HFFc6 (cell line): Measurements from ENCODE around the gene TRMU. TPM values are rescaled to one million over a fixed set of nuclear protein-coding genes. Genes with fewer than 3 reads are reported as not detected.

Experiments
- DNase-seq: peaks from one replicate; pipeline ENCODE4 v3.0.0-alpha.2; 2018
- H3K27ac Mint-ChIP-seq: 2 replicates; pipeline ENCODE4 v1.8.0; 2020; ENCODE audit warnings: mild to moderate bottlenecking, mixed read lengths
- H3K27me3 Mint-ChIP-seq: 2 replicates; pipeline ENCODE4 v1.8.0; 2021; ENCODE audit warnings: mild to moderate bottlenecking, moderate library complexity, mixed read lengths; ENCODE audit not compliant: insufficient read depth
- H3K36me3 Mint-ChIP-seq: 2 replicates; pipeline ENCODE4 v1.8.0; 2021; ENCODE audit warnings: low read depth, mixed read lengths
- H3K4me1 Mint-ChIP-seq: 2 replicates; pipeline ENCODE4 v1.8.0; 2020; ENCODE audit warnings: low read depth, mixed read lengths
- H3K4me3 Mint-ChIP-seq: 2 replicates; pipeline ENCODE4 v1.8.0; 2020; ENCODE audit warnings: mild to moderate bottlenecking, moderate library complexity, mixed read lengths
- H3K9me3 Mint-ChIP-seq: 2 replicates; pipeline ENCODE4 v1.8.0; 2020; ENCODE audit warnings: mild to moderate bottlenecking, mixed read lengths
- CTCF ChIP-seq: fragments of 200-600 bp; sonication (generic); IDR thresholded peaks from 2 replicates; pipeline ENCODE4 v1.5.0; 2021; ENCODE audit warnings: antibody characterized with exemption, mild to moderate bottlenecking
- total RNA-seq, 6 experiments: library from RNA; stranded (reverse); fragmentation: NEBNext Ultra II Directional; extraction: Animal tissue kit (Norgen Biotek cat#: 25700); gene quantifications; 2 replicates in 1 of 6; 3 replicates in 5 of 6; pipeline ENCODE4 v1.2.3, GENCODE V29; 2021

Gene TRMU
- total RNA-seq, 6 experiments from 2014 or later: 26.4 to 36.4 (median 32.4) TPM

GRCh38 chr22:46297151-46297812 lies 38.2 kb upstream of the TRMU start:
- peaks cover 33% of the 10 kb centered on the region for H3K36me3 Mint-ChIP-seq
- peak overlapping the region; percentile 61 for H3K27ac Mint-ChIP-seq
- TF ChIP-seq CTCF: no peak
- peaks cover 63% of the 10 kb centered on the region for H3K4me1 Mint-ChIP-seq
- peaks cover 6% of the 10 kb centered on the region for H3K27me3 Mint-ChIP-seq
- peak overlapping the region; percentile 93 for H3K4me3 Mint-ChIP-seq
- DNase-seq: peak; percentile 51
- no peaks in the 10 kb centered on the region; the same call in 1 of the 2 replicates for H3K9me3 Mint-ChIP-seq

GRCh38 chr22:46299101-46299500 lies 36.4 kb upstream of the TRMU start:
- peaks cover 68% of the 10 kb centered on the region for H3K4me1 Mint-ChIP-seq
- peaks cover 41% of the 10 kb centered on the region; the same call in 1 of the 2 replicates for H3K36me3 Mint-ChIP-seq
- peak overlapping the region; percentile 93 for H3K4me3 Mint-ChIP-seq
- no peak overlapping the region; the same call in 1 of the 2 replicates for H3K27ac Mint-ChIP-seq
- TF ChIP-seq CTCF: no peak
- H3K27me3 Mint-ChIP-seq: peaks cover 6% of the 10 kb centered on the region
- H3K9me3 Mint-ChIP-seq: no peaks in the 10 kb centered on the region
- DNase-seq: no peak

GRCh38 chr22:46300491-46300890 lies 35.0 kb upstream of the TRMU start:
- Mint-ChIP-seq H3K27me3 (peaks cover 6% of the 10 kb centered on the region), H3K4me3 (no peak overlapping the region), H3K27ac (no peak overlapping the region), H3K4me1 (peaks cover 66% of the 10 kb centered on the region), H3K9me3 (no peaks in the 10 kb centered on the region), H3K36me3 (peaks cover 41% of the 10 kb centered on the region; the same call in 1 of the 2 replicates)
- DNase-seq: no peak
- no peak for TF ChIP-seq CTCF

- peak overlapping the region; percentile 78 for H3K27ac Mint-ChIP-seq
- peaks cover 56% of the 10 kb centered on the region for H3K4me1 Mint-ChIP-seq
- H3K4me3 Mint-ChIP-seq: peak overlapping the region; percentile 11; the same call in 1 of the 2 replicates
- H3K36me3 Mint-ChIP-seq: peaks cover 34% of the 10 kb centered on the region; the same call in 1 of the 2 replicates
- peak; percentile 34 for DNase-seq
- no peak for TF ChIP-seq CTCF
- H3K27me3 Mint-ChIP-seq: no peaks in the 10 kb centered on the region; the same call in 1 of the 2 replicates
- no peaks in the 10 kb centered on the region for H3K9me3 Mint-ChIP-seq
These were observed 32.1 kb upstream of the TRMU start for GRCh38 chr22:46303347-46303965.

- Mint-ChIP-seq H3K27me3 (no peaks in the 10 kb centered on the region), H3K27ac (no peak overlapping the region), H3K36me3 (peaks cover 12% of the 10 kb centered on the region; the same call in 1 of the 2 replicates), H3K9me3 (no peaks in the 10 kb centered on the region), H3K4me3 (no peak overlapping the region), H3K4me1 (peaks cover 23% of the 10 kb centered on the region)
- no peak for TF ChIP-seq CTCF
- DNase-seq: no peak
These were observed 27.1 kb upstream of the TRMU start for GRCh38 chr22:46308283-46308988.
